Prostate gland (tissue), 2 donors: ENCODE results near the gene BBS9. TPM values are rescaled to one million over a fixed set of nuclear protein-coding genes. Genes with fewer than 3 reads are reported as not detected.
"Not testable (repeated sequence)": the region's sequence is repeated elsewhere in the genome, so short reads cannot be mapped to it uniquely, and the experiment has no call there.

ENCODE experiments used
- DNase-seq: peaks from one replicate; pipeline ENCODE4 v3.0.0-alpha.2; 2019; ENCODE audit warnings: low spot score
- H3K27ac ChIP-seq, 2 donors: fragments of 200-600 bp; sonication (generic); 2 replicates each; pipeline ENCODE4 v1.5.1; 2017 to 2019
- H3K27me3 ChIP-seq: fragments of 200-600 bp; sonication (generic); replicated peaks from 2 replicates; pipeline ENCODE4 v1.5.1; 2019; ENCODE audit not compliant: insufficient read depth
- H3K36me3 ChIP-seq, 2 donors: fragments of 200-600 bp; sonication (generic); 1 replicate in 1 of 2; 2 replicates in 1 of 2; pipeline versions ENCODE4 v1.5.1 to v1.8.1; 2017 to 2019
- H3K4me1 ChIP-seq: fragments of 200-600 bp; sonication (generic); replicated peaks from 2 replicates; pipeline ENCODE4 v1.5.1; 2019
- H3K4me3 ChIP-seq, 2 donors: fragments of 200-600 bp; sonication (generic); 2 replicates each; pipeline ENCODE4 v1.5.1; 2017 to 2019
- H3K9me3 ChIP-seq: fragments of 200-600 bp; sonication (generic); 2 replicates; pipeline ENCODE4 v1.5.1; 2017
- POLR2A ChIP-seq: fragments of 450-650 bp; IDR thresholded peaks from one replicate; pipeline ENCODE4 v1.6.1; 2016; ENCODE audit warnings: antibody characterized with exemption, mild to moderate bottlenecking
- POLR2AphosphoS5 ChIP-seq: sonication (generic); formaldehyde crosslinking; IDR thresholded peaks from one replicate; pipeline ENCODE4 v1.6.1; 2017; ENCODE audit warnings: antibody characterized with exemption
- WGBS: methylation state at CpG from one replicate; pipeline ENCODE4 v1.1.5; 2018; 5-methylcytosine and 5-hydroxymethylcytosine counted together
- intact Hi-C: fragments of 100-400 bp; cut with DNase I; formaldehyde crosslinking; loops from one replicate; pipeline ENCODE4 v1.14.2; 2022
- total RNA-seq, 2 donors: library from RNA; depleted of rRNA; stranded (reverse); fragments of >200 nt; gene quantifications; one replicate each; pipeline ENCODE4 v1.1.0, GENCODE V29; 2016
- TF ChIP-seq, protein P1 (sequence below), 4 experiments: fragments of 200-600 bp in 2 of 4; fragments of 450-650 bp in 2 of 4; sonication (generic) in 2 of 4; IDR thresholded peaks; 1 replicate in 3 of 4; 2 replicates in 1 of 4; pipeline ENCODE4 v1.5.1; 2016 to 2019; ENCODE audit warnings: antibody characterized with exemption in 4 of 4, mild to moderate bottlenecking in 2 of 4, moderate library complexity in 2 of 4

Gene BBS9
- total RNA-seq, 2 donors from 2014 or later = 19.6 to 36.8 TPM

DNA sequence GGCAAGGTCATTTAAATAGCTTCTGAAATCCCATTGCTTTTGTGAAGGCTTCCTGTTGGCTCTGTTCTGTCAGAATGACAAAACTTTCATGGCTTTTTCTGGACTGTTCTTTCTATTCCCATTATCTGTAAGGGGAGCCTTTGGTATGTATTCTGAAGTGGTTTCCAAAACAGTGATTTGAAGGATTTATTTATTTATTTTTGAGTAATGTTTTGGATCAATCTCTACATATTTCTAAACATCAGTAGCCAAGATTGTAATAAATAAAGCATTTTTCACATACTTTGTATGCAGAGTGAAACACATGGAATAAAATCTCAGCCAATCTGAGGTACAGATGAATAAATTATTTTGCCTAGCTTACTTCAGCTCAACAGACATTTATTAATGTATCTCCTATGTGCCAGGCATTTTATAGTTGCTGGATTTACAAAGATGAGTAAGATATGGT, 121.1 kb downstream of the BBS9 start:
- Histone ChIP-seq H3K36me3 (no peaks in the 10 kb centered on the region), H3K4me1 (no peaks in the 10 kb centered on the region), H3K27me3 (no peaks in the 10 kb centered on the region), H3K27ac (no peak overlapping the region), H3K4me3 (no peak overlapping the region), H3K9me3 (no peaks in the 10 kb centered on the region)
- no peak for TF ChIP-seq POLR2A
- TF ChIP-seq, protein P1, sequence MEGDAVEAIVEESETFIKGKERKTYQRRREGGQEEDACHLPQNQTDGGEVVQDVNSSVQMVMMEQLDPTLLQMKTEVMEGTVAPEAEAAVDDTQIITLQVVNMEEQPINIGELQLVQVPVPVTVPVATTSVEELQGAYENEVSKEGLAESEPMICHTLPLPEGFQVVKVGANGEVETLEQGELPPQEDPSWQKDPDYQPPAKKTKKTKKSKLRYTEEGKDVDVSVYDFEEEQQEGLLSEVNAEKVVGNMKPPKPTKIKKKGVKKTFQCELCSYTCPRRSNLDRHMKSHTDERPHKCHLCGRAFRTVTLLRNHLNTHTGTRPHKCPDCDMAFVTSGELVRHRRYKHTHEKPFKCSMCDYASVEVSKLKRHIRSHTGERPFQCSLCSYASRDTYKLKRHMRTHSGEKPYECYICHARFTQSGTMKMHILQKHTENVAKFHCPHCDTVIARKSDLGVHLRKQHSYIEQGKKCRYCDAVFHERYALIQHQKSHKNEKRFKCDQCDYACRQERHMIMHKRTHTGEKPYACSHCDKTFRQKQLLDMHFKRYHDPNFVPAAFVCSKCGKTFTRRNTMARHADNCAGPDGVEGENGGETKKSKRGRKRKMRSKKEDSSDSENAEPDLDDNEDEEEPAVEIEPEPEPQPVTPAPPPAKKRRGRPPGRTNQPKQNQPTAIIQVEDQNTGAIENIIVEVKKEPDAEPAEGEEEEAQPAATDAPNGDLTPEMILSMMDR (IDR thresholded peaks at IDR 0.05) = no peak
- no peak for TF ChIP-seq POLR2AphosphoS5
- intact Hi-C loops = no loop called here
- DNase-seq = no peak

DNA sequence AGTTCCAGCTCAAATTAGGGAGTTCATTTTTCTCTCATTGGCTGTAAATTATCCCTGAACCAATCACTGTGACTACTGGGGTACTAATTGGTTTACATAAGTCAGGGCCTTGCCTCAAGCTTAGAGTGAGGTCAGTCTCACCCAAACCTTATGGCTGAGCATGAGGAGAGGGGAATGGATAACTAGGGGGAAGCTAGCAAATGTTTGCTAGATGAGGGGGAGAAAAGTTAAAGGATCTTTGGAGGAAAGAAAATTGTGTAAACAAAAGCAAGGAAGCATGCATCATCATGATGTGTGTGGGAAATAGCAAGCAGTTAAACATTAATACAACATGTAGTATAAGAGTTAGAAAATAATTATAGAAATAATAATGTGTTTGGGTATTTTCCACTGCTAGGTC, 121.9 kb downstream of the BBS9 start:
- Histone ChIP-seq H3K27me3 (no peaks in the 10 kb centered on the region), H3K27ac (no peak overlapping the region), H3K4me1 (no peaks in the 10 kb centered on the region), H3K4me3 (no peak overlapping the region), H3K36me3 (no peaks in the 10 kb centered on the region), H3K9me3 (no peaks in the 10 kb centered on the region)
- intact Hi-C loops = no loop called here
- TF ChIP-seq POLR2AphosphoS5 (no peak), POLR2A (no peak)
- TF ChIP-seq, protein P1 (IDR thresholded peaks at IDR 0.05) = no peak
- DNase-seq = no peak

DNA sequence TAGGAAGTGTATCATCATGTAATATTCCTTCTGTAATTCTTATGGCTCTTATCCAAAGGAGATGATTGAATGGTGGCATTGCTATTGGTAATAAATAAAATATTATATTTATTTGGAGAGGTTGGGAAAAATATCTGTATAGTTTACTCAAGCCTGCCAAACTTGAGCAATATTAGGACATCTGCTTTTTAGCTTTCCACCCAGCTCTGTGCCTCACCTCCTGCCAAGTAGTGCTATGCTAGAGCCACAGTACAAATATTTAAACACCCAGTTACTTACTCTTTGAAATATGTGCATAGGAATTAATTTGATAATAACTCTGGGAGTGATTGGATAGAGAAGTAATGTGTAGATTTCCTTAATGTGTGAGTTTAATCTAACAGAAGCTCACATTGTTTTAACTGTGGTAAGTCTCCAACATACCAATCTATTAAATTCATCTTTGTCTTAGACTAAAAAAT, 129.2 kb downstream of the BBS9 start:
- no peak for TF ChIP-seq POLR2A
- no peak for TF ChIP-seq POLR2AphosphoS5
- TF ChIP-seq, protein P1 (IDR thresholded peaks at IDR 0.05) = no peak

DNA sequence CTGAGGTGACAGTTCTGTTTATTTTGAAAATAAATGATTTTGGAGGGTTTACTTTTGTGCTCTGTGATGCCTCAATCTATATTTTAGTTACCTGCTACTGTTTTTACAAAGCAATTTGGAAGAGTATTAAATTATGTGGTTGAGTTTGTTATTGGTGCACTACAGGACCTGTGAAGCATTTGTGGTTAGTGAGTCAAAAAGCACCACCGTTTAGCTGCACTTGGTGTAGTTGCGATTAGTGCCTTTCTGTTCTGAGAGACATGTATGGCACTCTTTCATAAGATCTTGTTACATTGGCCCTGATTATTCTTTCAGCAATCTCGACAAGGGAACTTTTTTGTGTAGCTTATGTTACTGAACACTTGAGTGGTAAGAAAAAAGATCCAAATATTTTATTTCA, 132.2 kb downstream of the BBS9 start:
- H3K27me3 ChIP-seq = no peaks in the 10 kb centered on the region
- no peak for DNase-seq
- H3K36me3 ChIP-seq = no peaks in the 10 kb centered on the region
- no peaks in the 10 kb centered on the region for H3K9me3 ChIP-seq
- H3K4me1 ChIP-seq = no peaks in the 10 kb centered on the region
- 73% methylated on average over 3 of the region's 3 CpGs for WGBS
- H3K4me3 ChIP-seq = no peak overlapping the region
- no peak overlapping the region for H3K27ac ChIP-seq
- intact Hi-C loops = no loop called here
- TF ChIP-seq POLR2AphosphoS5 (no peak), POLR2A (no peak)
- TF ChIP-seq, protein P1 (IDR thresholded peaks at IDR 0.05) = no peak

More for the DNA sequence above, 129.2 kb downstream of the BBS9 start:
- DNase-seq = no peak
- no peaks in the 10 kb centered on the region for H3K4me1 ChIP-seq
- no peak overlapping the region for H3K27ac ChIP-seq
- intact Hi-C loops = no loop called here
- H3K27me3 ChIP-seq = no peaks in the 10 kb centered on the region
- no peaks in the 10 kb centered on the region for H3K36me3 ChIP-seq
- no peaks in the 10 kb centered on the region for H3K9me3 ChIP-seq
- H3K4me3 ChIP-seq = no peak overlapping the region

DNA sequence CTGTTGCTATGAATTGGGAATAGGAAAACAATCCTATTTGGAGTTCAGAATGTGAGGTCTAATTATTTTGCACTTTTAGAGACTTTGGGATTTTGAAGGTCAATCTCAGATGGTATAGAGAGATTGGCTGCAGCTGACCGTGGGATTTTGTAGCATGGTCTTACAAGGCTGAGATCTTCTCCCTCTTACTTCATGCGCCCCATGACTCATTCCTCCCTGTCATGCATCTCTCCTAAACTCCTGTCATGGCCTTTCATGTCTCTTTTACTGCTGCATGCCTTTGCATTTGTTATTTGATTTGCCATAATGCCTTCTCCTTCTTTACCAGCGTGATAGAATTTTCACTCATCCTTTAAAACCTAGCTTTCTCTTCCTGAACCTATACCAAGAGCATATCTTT, 133.1 kb downstream of the BBS9 start:
- 92% methylated on average over 3 of the region's 3 CpGs for WGBS
- DNase-seq = no peak
- no peak overlapping the region for H3K27ac ChIP-seq
- intact Hi-C loops = no loop called here
- TF ChIP-seq, protein P1 (IDR thresholded peaks at IDR 0.05) = no peak
- TF ChIP-seq POLR2AphosphoS5 (no peak), POLR2A (no peak)
- H3K36me3 ChIP-seq = no peaks in the 10 kb centered on the region
- H3K4me1 ChIP-seq = no peaks in the 10 kb centered on the region
- H3K4me3 ChIP-seq = no peak overlapping the region
- H3K9me3 ChIP-seq = no peaks in the 10 kb centered on the region
- no peaks in the 10 kb centered on the region for H3K27me3 ChIP-seq

DNA sequence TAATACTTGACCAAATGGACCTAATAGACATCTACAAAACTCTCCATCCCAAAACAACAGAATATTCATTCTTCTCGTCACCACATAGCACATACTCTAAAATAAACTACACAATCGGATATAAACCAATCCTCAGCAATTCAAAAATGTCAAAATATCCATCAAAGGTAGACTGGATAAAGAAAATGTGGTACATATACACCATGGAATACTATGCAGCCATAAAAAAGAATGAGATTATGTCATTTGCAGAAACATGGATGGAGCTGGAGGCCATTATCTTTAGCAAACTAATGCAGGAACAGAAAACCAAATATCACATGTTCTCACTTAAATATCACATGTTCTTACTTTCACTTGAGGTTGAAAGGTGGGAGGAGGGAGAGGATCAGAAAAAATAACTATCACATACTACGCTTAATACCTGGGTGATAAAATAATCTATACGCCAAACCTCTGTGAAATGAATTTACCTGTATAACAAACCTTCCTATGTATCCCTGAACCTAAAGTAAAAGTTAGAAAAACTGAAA, 142.5 kb downstream of the BBS9 start:
- H3K4me3 ChIP-seq, H3K36me3 ChIP-seq, DNase-seq, H3K9me3 ChIP-seq, intact Hi-C loops, H3K27me3 ChIP-seq, H3K4me1 ChIP-seq, H3K27ac ChIP-seq: not testable (repeated sequence)
- WGBS = 97% methylated on average over 4 of the region's 4 CpGs
